Prostate gland (tissue), 2 donors: ENCODE results near the gene STK35. TPM values are rescaled to one million over a fixed set of nuclear protein-coding genes. Genes with fewer than 3 reads are reported as not detected.

Experiments used
- DNase-seq: peaks from one replicate; pipeline ENCODE4 v3.0.0-alpha.2; 2019; ENCODE audit warnings: low spot score
- H3K27ac ChIP-seq, 2 donors: fragments of 200-600 bp; sonication (generic); 2 replicates each; pipeline ENCODE4 v1.5.1; 2017 to 2019
- H3K27me3 ChIP-seq: fragments of 200-600 bp; sonication (generic); replicated peaks from 2 replicates; pipeline ENCODE4 v1.5.1; 2019; ENCODE audit not compliant: insufficient read depth
- H3K36me3 ChIP-seq, 2 donors: fragments of 200-600 bp; sonication (generic); 1 replicate in 1 of 2; 2 replicates in 1 of 2; pipeline versions ENCODE4 v1.5.1 to v1.8.1; 2017 to 2019
- H3K4me1 ChIP-seq: fragments of 200-600 bp; sonication (generic); replicated peaks from 2 replicates; pipeline ENCODE4 v1.5.1; 2019
- H3K4me3 ChIP-seq, 2 donors: fragments of 200-600 bp; sonication (generic); 2 replicates each; pipeline ENCODE4 v1.5.1; 2017 to 2019
- H3K9me3 ChIP-seq: fragments of 200-600 bp; sonication (generic); 2 replicates; pipeline ENCODE4 v1.5.1; 2017
- POLR2A ChIP-seq: fragments of 450-650 bp; IDR thresholded peaks from one replicate; pipeline ENCODE4 v1.6.1; 2016; ENCODE audit warnings: antibody characterized with exemption, mild to moderate bottlenecking
- POLR2AphosphoS5 ChIP-seq: sonication (generic); formaldehyde crosslinking; IDR thresholded peaks from one replicate; pipeline ENCODE4 v1.6.1; 2017; ENCODE audit warnings: antibody characterized with exemption
- WGBS: methylation state at CpG from one replicate; pipeline ENCODE4 v1.1.5; 2018; 5-methylcytosine and 5-hydroxymethylcytosine counted together
- intact Hi-C: fragments of 100-400 bp; cut with DNase I; formaldehyde crosslinking; loops from one replicate; pipeline ENCODE4 v1.14.2; 2022
- total RNA-seq, 2 donors: library from RNA; depleted of rRNA; stranded (reverse); fragments of >200 nt; gene quantifications; one replicate each; pipeline ENCODE4 v1.1.0, GENCODE V29; 2016
- TF ChIP-seq, protein P1 (sequence below), 4 experiments: fragments of 200-600 bp in 2 of 4; fragments of 450-650 bp in 2 of 4; sonication (generic) in 2 of 4; IDR thresholded peaks; 1 replicate in 3 of 4; 2 replicates in 1 of 4; pipeline ENCODE4 v1.5.1; 2016 to 2019; ENCODE audit warnings: antibody characterized with exemption in 4 of 4, mild to moderate bottlenecking in 2 of 4, moderate library complexity in 2 of 4

Gene STK35
- total RNA-seq, 2 donors from 2014 or later: 24.2 to 40.7 TPM

GRCh38 chr20:2150660-2151059 is 49.0 kb downstream of the STK35 start:
- Histone ChIP-seq H3K27me3 (no peaks in the 10 kb centered on the region), H3K9me3 (no peaks in the 10 kb centered on the region), H3K4me1 (no peaks in the 10 kb centered on the region), H3K36me3 (no peaks in the 10 kb centered on the region), H3K27ac (no peak overlapping the region), H3K4me3 (no peak overlapping the region)
- 95% methylated on average over 6 of the region's 6 CpGs for WGBS
- TF ChIP-seq POLR2A: no peak
- TF ChIP-seq, protein P1, sequence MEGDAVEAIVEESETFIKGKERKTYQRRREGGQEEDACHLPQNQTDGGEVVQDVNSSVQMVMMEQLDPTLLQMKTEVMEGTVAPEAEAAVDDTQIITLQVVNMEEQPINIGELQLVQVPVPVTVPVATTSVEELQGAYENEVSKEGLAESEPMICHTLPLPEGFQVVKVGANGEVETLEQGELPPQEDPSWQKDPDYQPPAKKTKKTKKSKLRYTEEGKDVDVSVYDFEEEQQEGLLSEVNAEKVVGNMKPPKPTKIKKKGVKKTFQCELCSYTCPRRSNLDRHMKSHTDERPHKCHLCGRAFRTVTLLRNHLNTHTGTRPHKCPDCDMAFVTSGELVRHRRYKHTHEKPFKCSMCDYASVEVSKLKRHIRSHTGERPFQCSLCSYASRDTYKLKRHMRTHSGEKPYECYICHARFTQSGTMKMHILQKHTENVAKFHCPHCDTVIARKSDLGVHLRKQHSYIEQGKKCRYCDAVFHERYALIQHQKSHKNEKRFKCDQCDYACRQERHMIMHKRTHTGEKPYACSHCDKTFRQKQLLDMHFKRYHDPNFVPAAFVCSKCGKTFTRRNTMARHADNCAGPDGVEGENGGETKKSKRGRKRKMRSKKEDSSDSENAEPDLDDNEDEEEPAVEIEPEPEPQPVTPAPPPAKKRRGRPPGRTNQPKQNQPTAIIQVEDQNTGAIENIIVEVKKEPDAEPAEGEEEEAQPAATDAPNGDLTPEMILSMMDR (IDR thresholded peaks at IDR 0.05): no peak
- no peak for TF ChIP-seq POLR2AphosphoS5
- no peak for DNase-seq
- intact Hi-C loops: no loop called here

- no peaks in the 10 kb centered on the region for H3K27me3 ChIP-seq
- no peak overlapping the region for H3K27ac ChIP-seq
- 63% methylated on average over 3 of the region's 3 CpGs for WGBS
Observed at GRCh38 chr20:2151858-2152281, 50.2 kb downstream of the STK35 start.

GRCh38 chr20:2152317-2152716 is 50.7 kb downstream of the STK35 start:
- DNase-seq: no peak
- intact Hi-C loops: no loop called here
- no peak overlapping the region for H3K4me3 ChIP-seq
- TF ChIP-seq POLR2A (no peak), POLR2AphosphoS5 (no peak)
- TF ChIP-seq, protein P1 (IDR thresholded peaks at IDR 0.05): no peak
- no peak overlapping the region for H3K27ac ChIP-seq
- H3K36me3 ChIP-seq: no peaks in the 10 kb centered on the region
- no peaks in the 10 kb centered on the region for H3K4me1 ChIP-seq
- no peaks in the 10 kb centered on the region for H3K27me3 ChIP-seq
- H3K9me3 ChIP-seq: no peaks in the 10 kb centered on the region
- 61% methylated on average over 3 of the region's 3 CpGs for WGBS

More at GRCh38 chr20:2151858-2152281, 50.2 kb downstream of the STK35 start:
- H3K4me3 ChIP-seq: no peak overlapping the region
- H3K36me3 ChIP-seq: no peaks in the 10 kb centered on the region
- intact Hi-C loops: no loop called here
- TF ChIP-seq POLR2AphosphoS5 (no peak), POLR2A (no peak)
- TF ChIP-seq, protein P1 (IDR thresholded peaks at IDR 0.05): no peak
- no peaks in the 10 kb centered on the region for H3K4me1 ChIP-seq
- H3K9me3 ChIP-seq: no peaks in the 10 kb centered on the region
- no peak for DNase-seq

GRCh38 chr20:2153326-2153725 is 51.7 kb downstream of the STK35 start:
- H3K4me1 ChIP-seq: no peaks in the 10 kb centered on the region
- DNase-seq: no peak
- H3K36me3 ChIP-seq: no peaks in the 10 kb centered on the region
- no peak overlapping the region for H3K4me3 ChIP-seq
- H3K27ac ChIP-seq: no peak overlapping the region
- no peaks in the 10 kb centered on the region for H3K9me3 ChIP-seq
- WGBS: 82% methylated on average over 4 of the region's 4 CpGs
- intact Hi-C loops: no loop called here
- H3K27me3 ChIP-seq: no peaks in the 10 kb centered on the region
- TF ChIP-seq POLR2A: no peak
- TF ChIP-seq, protein P1 (IDR thresholded peaks at IDR 0.05): no peak
- no peak for TF ChIP-seq POLR2AphosphoS5

DNA sequence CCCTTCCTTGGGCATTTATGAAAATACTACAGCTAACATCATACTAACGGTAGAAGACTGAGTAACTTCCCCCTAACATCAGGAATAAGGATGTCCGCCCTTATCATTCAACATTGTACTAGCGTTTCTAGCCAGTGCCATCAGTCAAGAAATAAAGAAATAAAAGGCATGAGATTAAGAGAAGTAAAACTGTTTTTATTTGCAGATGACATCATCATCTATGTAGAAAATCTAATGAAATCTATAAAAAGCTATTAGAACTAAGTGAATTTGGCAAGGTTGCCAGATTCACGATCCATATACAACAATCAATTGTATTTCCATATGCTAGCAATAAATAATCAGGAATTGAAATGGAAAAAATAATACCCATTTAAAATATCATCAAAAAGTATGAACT is 54.6 kb downstream of the STK35 start:
- no peaks in the 10 kb centered on the region for H3K27me3 ChIP-seq
- no peaks in the 10 kb centered on the region for H3K36me3 ChIP-seq
- no peak overlapping the region for H3K4me3 ChIP-seq
- TF ChIP-seq POLR2A: no peak
- TF ChIP-seq, protein P1 (IDR thresholded peaks at IDR 0.05): no peak
- TF ChIP-seq POLR2AphosphoS5: no peak
- 89% methylated on average over 4 of the region's 4 CpGs for WGBS
- H3K4me1 ChIP-seq: no peaks in the 10 kb centered on the region
- H3K9me3 ChIP-seq: no peaks in the 10 kb centered on the region
- no peak overlapping the region for H3K27ac ChIP-seq
- DNase-seq: no peak
- intact Hi-C loops: no loop called here
